ENCODE data around the gene RAB33B.

DNA sequence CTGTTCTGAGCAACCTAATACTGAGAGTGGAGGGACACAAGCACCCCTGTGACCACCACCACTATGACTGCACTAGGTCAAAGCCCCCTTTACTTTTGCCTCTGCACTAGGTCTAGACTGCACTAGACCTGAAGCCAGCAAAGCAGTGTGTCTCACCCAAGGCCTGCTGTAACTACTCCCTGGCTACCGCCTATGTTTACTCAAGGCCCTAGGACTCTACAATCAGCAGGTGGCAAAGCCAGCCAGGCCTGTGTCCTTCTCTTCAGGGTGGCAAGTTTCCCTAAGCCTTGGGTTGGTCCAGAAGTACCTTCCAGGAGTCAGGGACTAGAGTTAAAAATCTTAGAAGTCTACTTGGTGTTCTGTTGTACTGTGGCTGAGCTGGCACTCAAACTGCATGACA, 15.9 kb downstream of the RAB33B start:
- TF ChIP-seq, protein P1, sequence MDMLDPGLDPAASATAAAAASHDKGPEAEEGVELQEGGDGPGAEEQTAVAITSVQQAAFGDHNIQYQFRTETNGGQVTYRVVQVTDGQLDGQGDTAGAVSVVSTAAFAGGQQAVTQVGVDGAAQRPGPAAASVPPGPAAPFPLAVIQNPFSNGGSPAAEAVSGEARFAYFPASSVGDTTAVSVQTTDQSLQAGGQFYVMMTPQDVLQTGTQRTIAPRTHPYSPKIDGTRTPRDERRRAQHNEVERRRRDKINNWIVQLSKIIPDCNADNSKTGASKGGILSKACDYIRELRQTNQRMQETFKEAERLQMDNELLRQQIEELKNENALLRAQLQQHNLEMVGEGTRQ (CRISPR knock-in tag; IDR thresholded peaks at IDR 0.05), result no peak
- TF ChIP-seq CTCF (IDR thresholded peaks at IDR 0.05), result no peak
- no peak for TF ChIP-seq ZMAT4 (CRISPR knock-in tag; IDR thresholded peaks at IDR 0.05)
- TF ChIP-seq STAT6 (CRISPR knock-in tag; conservative IDR thresholded peaks at IDR 0.05; ENCODE audit: low read depth), result no peak
- TF ChIP-seq NR3C1 (CRISPR knock-in tag; conservative IDR thresholded peaks at IDR 0.05; ENCODE audit: low read depth), result no peak
- TF ChIP-seq ZBTB21 (CRISPR knock-in tag; IDR thresholded peaks at IDR 0.05; ENCODE audit: borderline replicate concordance), result no peak
- no peak for TF ChIP-seq JUN (CRISPR knock-in tag; IDR thresholded peaks at IDR 0.05)
- no peak for TF ChIP-seq FOXP1 (CRISPR knock-in tag; IDR thresholded peaks at IDR 0.05; ENCODE audit: borderline replicate concordance)
- TF ChIP-seq, protein P2, sequence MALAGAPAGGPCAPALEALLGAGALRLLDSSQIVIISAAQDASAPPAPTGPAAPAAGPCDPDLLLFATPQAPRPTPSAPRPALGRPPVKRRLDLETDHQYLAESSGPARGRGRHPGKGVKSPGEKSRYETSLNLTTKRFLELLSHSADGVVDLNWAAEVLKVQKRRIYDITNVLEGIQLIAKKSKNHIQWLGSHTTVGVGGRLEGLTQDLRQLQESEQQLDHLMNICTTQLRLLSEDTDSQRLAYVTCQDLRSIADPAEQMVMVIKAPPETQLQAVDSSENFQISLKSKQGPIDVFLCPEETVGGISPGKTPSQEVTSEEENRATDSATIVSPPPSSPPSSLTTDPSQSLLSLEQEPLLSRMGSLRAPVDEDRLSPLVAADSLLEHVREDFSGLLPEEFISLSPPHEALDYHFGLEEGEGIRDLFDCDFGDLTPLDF (CRISPR knock-in tag; IDR thresholded peaks at IDR 0.05), result no peak
